Testis (tissue), 3 donors: ENCODE measurements around the gene TMEM145. TPM values are rescaled to one million over a fixed set of nuclear protein-coding genes. Genes with fewer than 3 reads are reported as not detected.
A peak's percentile ranks its signal among the peaks of the same experiment; 100 is the strongest.

Experiments
- DNase-seq: peaks from one replicate; pipeline ENCODE4 v3.0.0-alpha.2; 2019
- H3K27ac ChIP-seq, 2 donors: fragments of 200-600 bp; sonication (generic); one replicate each; pipeline ENCODE4 v1.5.1; 2019
- H3K27me3 ChIP-seq: fragments of 200-600 bp; sonication (generic); one replicate; pipeline ENCODE4 v1.5.1; 2019
- H3K36me3 ChIP-seq: fragments of 200-600 bp; sonication (generic); one replicate; pipeline ENCODE4 v1.5.1; 2017; ENCODE audit warnings: low read depth; ENCODE audit errors: missing control alignments
- H3K4me1 ChIP-seq: fragments of 200-600 bp; sonication (generic); one replicate; pipeline ENCODE4 v1.5.1; 2019
- H3K4me3 ChIP-seq, 2 donors: fragments of 200-600 bp; sonication (generic); one replicate each; pipeline ENCODE4 v1.5.1; 2017 to 2019
- H3K9me3 ChIP-seq: fragments of 200-600 bp; sonication (generic); one replicate; pipeline ENCODE4 v1.5.1; 2017
- POLR2A ChIP-seq: fragments of 450-650 bp; IDR thresholded peaks from one replicate; pipeline ENCODE4 v1.6.1; 2017; ENCODE audit warnings: antibody characterized with exemption, mild to moderate bottlenecking, moderate library complexity
- WGBS, 2 donors: methylation state at CpG; one replicate each; pipeline ENCODE4 v1.1.5; 2018; 5-methylcytosine and 5-hydroxymethylcytosine counted together
- intact Hi-C: fragments of 100-400 bp; cut with DNase I; formaldehyde crosslinking; loops from one replicate; pipeline ENCODE4 v1.15.1; 2023; ENCODE audit warnings: low total_unique reads
- polyA plus RNA-seq: library from polyadenylated mRNA; stranded (reverse); fragments of 350-450 nt; fragmentation: Illumina TruSeq; extraction: RNeasy Lipid Tissue Mini Kit (QIAGEN cat#74804); gene quantifications from one replicate; pipeline ENCODE4 v1.2.3, GENCODE V29; 2014; ENCODE audit warnings: low read depth, low replicate concordance; ENCODE audit not compliant: insufficient read depth
- total RNA-seq, 2 donors: library from RNA; depleted of rRNA; stranded (reverse); fragments of >200 nt; gene quantifications; one replicate each; pipeline ENCODE4 v1.2.3, GENCODE V29; 2016
- TF ChIP-seq, protein P1 (sequence below), 3 experiments: fragments of 450-650 bp in 2 of 3; fragments of 200-600 bp in 1 of 3; sonication (generic) in 1 of 3; IDR thresholded peaks; one replicate each; pipeline ENCODE4 v1.5.1; 2016 to 2019; ENCODE audit warnings: antibody characterized with exemption in 3 of 3, mild to moderate bottlenecking in 2 of 3, moderate library complexity in 1 of 3

TMEM145 gene
- total and polyA plus RNA-seq, 3 donors from 2014 or later, result 6.9 to 12.3 (median 7.2) TPM

DNA sequence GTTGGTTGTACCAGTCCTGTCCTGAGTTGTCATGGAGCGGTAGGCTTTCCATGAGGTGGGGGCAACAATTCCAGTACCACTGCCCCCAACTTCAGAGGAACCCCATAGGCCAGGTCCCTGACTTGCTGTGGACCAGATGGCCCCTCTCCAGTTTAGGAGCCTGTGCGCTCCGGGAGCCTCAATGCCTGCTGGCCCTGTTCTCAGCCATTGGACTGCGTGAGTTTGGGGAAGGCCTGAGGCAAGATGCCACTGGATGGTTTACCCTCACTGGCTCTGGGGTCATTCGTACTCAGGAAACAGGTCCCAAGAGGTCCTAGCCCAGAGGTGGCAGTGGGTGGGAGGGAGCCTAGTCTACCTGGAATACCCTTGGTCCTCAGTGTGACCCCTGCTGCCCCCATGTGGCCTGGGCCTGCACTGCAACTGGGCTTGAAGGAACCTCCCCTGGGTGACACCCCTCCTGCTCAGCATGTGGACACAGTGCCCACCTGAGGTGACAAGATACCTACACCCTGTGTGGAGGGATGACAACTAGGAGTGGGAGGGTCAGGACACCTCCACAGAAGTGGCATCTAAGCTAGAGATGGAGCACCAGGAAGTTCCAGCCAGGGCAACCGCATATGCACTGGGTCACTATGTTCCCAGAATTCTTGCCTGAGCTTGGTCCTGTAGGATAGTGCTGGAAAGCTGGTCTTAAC, 17.1 kb upstream of the TMEM145 start:
- peak; percentile 93 for DNase-seq
- Histone ChIP-seq H3K4me1 (no peaks in the 10 kb centered on the region), H3K9me3 (no peaks in the 10 kb centered on the region), H3K36me3 (no peaks in the 10 kb centered on the region), H3K27me3 (no peaks in the 10 kb centered on the region), H3K4me3 (no peak overlapping the region), H3K27ac (no peak overlapping the region)
- WGBS, 2 donors, result 81 to 97% methylated on average over 6 of the region's 6 CpGs
- TF ChIP-seq POLR2A, result no peak
- TF ChIP-seq, protein P1, sequence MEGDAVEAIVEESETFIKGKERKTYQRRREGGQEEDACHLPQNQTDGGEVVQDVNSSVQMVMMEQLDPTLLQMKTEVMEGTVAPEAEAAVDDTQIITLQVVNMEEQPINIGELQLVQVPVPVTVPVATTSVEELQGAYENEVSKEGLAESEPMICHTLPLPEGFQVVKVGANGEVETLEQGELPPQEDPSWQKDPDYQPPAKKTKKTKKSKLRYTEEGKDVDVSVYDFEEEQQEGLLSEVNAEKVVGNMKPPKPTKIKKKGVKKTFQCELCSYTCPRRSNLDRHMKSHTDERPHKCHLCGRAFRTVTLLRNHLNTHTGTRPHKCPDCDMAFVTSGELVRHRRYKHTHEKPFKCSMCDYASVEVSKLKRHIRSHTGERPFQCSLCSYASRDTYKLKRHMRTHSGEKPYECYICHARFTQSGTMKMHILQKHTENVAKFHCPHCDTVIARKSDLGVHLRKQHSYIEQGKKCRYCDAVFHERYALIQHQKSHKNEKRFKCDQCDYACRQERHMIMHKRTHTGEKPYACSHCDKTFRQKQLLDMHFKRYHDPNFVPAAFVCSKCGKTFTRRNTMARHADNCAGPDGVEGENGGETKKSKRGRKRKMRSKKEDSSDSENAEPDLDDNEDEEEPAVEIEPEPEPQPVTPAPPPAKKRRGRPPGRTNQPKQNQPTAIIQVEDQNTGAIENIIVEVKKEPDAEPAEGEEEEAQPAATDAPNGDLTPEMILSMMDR (IDR thresholded peaks at IDR 0.05), result peak; percentile 82 to 92 (median 89)
- intact Hi-C loops, result no loop called here

DNA sequence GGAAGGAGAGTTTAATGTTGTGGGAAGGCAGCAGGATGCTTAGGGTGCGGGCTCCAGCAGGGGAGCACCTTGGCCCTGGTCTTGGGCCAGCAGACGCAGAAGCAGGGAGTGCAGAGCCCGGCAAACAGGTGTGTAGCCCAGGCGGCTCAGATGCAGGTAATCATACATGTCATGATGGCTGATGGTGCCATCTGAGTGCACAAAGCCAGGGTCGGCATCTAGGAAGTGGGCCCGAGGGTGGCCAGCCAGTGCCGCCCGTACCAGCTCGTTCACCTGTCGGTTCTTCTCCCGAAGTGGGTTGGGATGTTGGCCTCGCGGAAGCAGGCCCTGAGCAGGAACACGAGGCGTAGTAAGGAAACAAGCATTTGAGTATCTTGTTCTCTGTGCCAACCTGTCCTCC, 16.1 kb upstream of the TMEM145 start:
- Histone ChIP-seq H3K36me3 (no peaks in the 10 kb centered on the region), H3K27ac (no peak overlapping the region), H3K27me3 (no peaks in the 10 kb centered on the region), H3K4me1 (peaks cover 5% of the 10 kb centered on the region), H3K4me3 (no peak overlapping the region), H3K9me3 (no peaks in the 10 kb centered on the region)
- intact Hi-C loops, result no loop called here
- 92 to 94% methylated on average over 15 of the region's 15 CpGs for WGBS, 2 donors
- DNase-seq, result no peak
- TF ChIP-seq, protein P1 (IDR thresholded peaks at IDR 0.05), result no peak
- TF ChIP-seq POLR2A, result no peak

DNA sequence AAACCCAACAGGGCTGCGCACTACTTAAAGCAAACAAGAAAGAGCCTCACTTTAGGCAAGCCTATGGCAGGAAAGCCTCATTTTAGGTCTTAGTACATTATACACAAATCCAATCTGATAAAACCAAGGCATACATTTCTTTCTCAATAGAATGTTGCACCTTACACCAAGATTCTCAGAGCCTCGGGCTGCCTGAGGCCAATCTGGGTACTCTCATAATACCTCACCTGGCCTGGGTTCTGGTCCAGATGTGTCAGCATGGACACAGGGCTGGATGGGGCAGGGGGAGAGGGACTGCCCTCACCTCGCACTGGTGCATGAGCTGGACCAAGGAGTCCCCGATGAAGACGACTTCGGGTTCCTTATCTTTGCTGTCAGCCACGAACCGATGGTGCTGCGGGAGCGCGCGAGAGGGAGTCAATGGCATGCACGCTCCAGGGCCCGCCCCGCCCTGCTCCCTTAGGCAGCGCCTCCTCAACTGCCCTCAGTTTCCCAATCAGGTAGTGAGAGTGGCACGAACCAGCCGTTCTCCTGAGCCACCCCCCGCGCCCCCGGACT, 11.4 kb upstream of the TMEM145 start, which contains the start of gene PRR19:
Gene PRR19, plus strand, starts transcription at position 487 of the 558 bp plus-strand sequence. CDS start 7,453 bp downstream, outside the sequence.
- Histone ChIP-seq H3K27me3 (no peaks in the 10 kb centered on the region), H3K36me3 (no peaks in the 10 kb centered on the region), H3K4me3 (peak within 1 kb of the TSS; percentile 57 to 62), H3K9me3 (no peaks in the 10 kb centered on the region), H3K4me1 (peaks cover 9% of the 10 kb centered on the region), H3K27ac (peak within 1 kb of the TSS; percentile 2 to 61)
- DNase-seq, result no peak
- WGBS, 2 donors, result 6 to 15% methylated on average over 5 to 21 of the region's 21 CpGs
- TF ChIP-seq POLR2A, result no peak
- TF ChIP-seq, protein P1 (IDR thresholded peaks at IDR 0.05), result no peak
- intact Hi-C loops, result no loop called here

DNA sequence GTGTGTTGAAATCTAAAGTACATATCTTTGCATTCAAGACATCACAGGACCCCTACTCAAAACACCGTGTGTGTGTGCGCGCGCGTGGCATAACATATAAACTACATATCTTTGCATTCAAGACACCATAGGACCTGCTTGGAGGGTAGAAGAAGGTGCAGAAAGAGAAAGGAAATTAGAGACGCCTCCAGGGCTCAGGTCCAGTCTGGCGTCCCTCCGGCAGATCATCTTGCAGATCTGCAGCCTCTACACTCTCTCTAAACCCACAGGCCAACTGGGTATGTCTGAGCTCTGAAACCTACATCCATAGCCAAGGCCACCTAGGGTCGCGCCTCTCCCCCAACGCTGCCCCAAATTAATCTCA, 10.0 kb upstream of the TMEM145 start:
- no peak for TF ChIP-seq POLR2A
- TF ChIP-seq, protein P1 (IDR thresholded peaks at IDR 0.05), result no peak
- Histone ChIP-seq H3K4me3 (peak overlapping the region; percentile 57 to 62), H3K27me3 (no peaks in the 10 kb centered on the region), H3K27ac (no peak overlapping the region), H3K9me3 (no peaks in the 10 kb centered on the region), H3K4me1 (peaks cover 9% of the 10 kb centered on the region), H3K36me3 (no peaks in the 10 kb centered on the region)
- DNase-seq, result no peak
- intact Hi-C loops, result no loop called here
- 40 to 55% methylated on average over 11 of the region's 11 CpGs for WGBS, 2 donors
